ENCODE results near the gene STRIP2. TPM values are rescaled to one million over a fixed set of nuclear protein-coding genes. Genes with fewer than 3 reads are reported as not detected.
"Not testable (repeated sequence)": the region's sequence is repeated elsewhere in the genome, so short reads cannot be mapped to it uniquely, and the experiment has no call there.

The STRIP2 gene
- total RNA-seq, 1 experiment from 2014 or later = 5.1 TPM

GRCh38 chr7:129471402-129471827, 37.2 kb downstream of the STRIP2 start:
- Histone ChIP-seq H3K4me3 (ENCODE audit: low read depth in 2 of 2, low read length in 2 of 2) (no peak overlapping the region), H3K4me1 (ENCODE audit: control insufficient read depth, insufficient read depth, low read length) (no peaks in the 10 kb centered on the region), H3K36me3 (ENCODE audit: control insufficient read depth, insufficient read depth, low read length) (no peaks in the 10 kb centered on the region; the same call in 1 of the 2 replicates), H3K9me3 (ENCODE audit: control insufficient read depth, insufficient read depth, low read depth, low read length) (no peaks in the 10 kb centered on the region), H3K27me3 (ENCODE audit: control insufficient read depth, insufficient read depth, low read length) (no peaks in the 10 kb centered on the region), H3K27ac (ENCODE audit: low read length) (no peak overlapping the region)
- POLR2A ChIA-PET = no interaction called here
- DNase-seq (ENCODE audit: low read depth, low spot score) (peak; percentile 50), ATAC-seq (0 out of 2 replicates have a peak, but pooled peaks have one; percentile 45)
- CTCF ChIA-PET = interaction anchor here (0.7 to 2.5 kb wide), 4 partner anchors 103 to 253 kb away, joined by 5 to 11 read pairs (median 8); no protein-coding TSS in a partner anchor
- intact Hi-C loops (cut with micrococcal nuclease; ENCODE audit: unreplicated experiment) = loop anchor here (1.0 kb wide), 1 partner anchor 104 kb away; no protein-coding TSS in a partner anchor
- TF ChIP-seq SIN3A (IDR thresholded peaks at IDR 0.05; ENCODE audit: borderline replicate concordance, insufficient read depth, low read depth, low read length) = no peak
- TF ChIP-seq, protein P1, sequence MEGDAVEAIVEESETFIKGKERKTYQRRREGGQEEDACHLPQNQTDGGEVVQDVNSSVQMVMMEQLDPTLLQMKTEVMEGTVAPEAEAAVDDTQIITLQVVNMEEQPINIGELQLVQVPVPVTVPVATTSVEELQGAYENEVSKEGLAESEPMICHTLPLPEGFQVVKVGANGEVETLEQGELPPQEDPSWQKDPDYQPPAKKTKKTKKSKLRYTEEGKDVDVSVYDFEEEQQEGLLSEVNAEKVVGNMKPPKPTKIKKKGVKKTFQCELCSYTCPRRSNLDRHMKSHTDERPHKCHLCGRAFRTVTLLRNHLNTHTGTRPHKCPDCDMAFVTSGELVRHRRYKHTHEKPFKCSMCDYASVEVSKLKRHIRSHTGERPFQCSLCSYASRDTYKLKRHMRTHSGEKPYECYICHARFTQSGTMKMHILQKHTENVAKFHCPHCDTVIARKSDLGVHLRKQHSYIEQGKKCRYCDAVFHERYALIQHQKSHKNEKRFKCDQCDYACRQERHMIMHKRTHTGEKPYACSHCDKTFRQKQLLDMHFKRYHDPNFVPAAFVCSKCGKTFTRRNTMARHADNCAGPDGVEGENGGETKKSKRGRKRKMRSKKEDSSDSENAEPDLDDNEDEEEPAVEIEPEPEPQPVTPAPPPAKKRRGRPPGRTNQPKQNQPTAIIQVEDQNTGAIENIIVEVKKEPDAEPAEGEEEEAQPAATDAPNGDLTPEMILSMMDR (IDR thresholded peaks at IDR 0.05) = no peak
- no peak for TF ChIP-seq POLR2AphosphoS5 (IDR thresholded peaks at IDR 0.05; ENCODE audit: low read depth, low read length)
- TF ChIP-seq, protein P2, sequence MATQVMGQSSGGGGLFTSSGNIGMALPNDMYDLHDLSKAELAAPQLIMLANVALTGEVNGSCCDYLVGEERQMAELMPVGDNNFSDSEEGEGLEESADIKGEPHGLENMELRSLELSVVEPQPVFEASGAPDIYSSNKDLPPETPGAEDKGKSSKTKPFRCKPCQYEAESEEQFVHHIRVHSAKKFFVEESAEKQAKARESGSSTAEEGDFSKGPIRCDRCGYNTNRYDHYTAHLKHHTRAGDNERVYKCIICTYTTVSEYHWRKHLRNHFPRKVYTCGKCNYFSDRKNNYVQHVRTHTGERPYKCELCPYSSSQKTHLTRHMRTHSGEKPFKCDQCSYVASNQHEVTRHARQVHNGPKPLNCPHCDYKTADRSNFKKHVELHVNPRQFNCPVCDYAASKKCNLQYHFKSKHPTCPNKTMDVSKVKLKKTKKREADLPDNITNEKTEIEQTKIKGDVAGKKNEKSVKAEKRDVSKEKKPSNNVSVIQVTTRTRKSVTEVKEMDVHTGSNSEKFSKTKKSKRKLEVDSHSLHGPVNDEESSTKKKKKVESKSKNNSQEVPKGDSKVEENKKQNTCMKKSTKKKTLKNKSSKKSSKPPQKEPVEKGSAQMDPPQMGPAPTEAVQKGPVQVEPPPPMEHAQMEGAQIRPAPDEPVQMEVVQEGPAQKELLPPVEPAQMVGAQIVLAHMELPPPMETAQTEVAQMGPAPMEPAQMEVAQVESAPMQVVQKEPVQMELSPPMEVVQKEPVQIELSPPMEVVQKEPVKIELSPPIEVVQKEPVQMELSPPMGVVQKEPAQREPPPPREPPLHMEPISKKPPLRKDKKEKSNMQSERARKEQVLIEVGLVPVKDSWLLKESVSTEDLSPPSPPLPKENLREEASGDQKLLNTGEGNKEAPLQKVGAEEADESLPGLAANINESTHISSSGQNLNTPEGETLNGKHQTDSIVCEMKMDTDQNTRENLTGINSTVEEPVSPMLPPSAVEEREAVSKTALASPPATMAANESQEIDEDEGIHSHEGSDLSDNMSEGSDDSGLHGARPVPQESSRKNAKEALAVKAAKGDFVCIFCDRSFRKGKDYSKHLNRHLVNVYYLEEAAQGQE (IDR thresholded peaks at IDR 0.05; ENCODE audit: insufficient read depth in 1 of 2, low read depth in 2 of 2, low read length in 1 of 2) = no peak
- no peak for TF ChIP-seq TCF7L2 (IDR thresholded peaks at IDR 0.05; ENCODE audit: low read depth, low read length)
- in situ Hi-C loops (cut with HindIII; ENCODE audit: low pct_unique_long_range_greater_than_20kb, low sequenced_read_pairs) = no loop called here
- no TSS peak for BruUV-seq (replicated peaks)

DNA sequence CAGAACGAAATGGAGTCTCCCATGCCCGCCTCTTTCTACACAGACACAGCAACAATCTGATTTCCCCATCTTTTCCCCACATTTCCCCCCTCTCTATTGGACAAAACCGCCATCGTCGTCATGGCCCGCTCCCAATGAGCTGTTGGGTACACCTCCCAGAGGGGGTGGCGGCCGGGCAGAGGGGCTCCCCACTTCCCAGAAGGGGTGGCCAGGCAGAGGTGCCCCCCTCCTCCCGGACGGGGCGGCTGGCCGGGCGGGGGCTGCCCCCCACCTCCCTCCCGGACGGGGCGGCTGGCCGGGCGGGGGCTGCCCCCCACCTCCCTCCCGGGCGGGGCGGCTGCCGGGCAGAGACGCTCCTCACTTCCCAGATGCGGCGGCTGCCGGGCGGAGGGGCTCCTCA, 41.7 kb downstream of the STRIP2 start:
- in situ Hi-C loops (cut with HindIII; ENCODE audit: low pct_unique_long_range_greater_than_20kb, low sequenced_read_pairs); intact Hi-C loops (cut with micrococcal nuclease; ENCODE audit: unreplicated experiment): not testable (repeated sequence)

DNA sequence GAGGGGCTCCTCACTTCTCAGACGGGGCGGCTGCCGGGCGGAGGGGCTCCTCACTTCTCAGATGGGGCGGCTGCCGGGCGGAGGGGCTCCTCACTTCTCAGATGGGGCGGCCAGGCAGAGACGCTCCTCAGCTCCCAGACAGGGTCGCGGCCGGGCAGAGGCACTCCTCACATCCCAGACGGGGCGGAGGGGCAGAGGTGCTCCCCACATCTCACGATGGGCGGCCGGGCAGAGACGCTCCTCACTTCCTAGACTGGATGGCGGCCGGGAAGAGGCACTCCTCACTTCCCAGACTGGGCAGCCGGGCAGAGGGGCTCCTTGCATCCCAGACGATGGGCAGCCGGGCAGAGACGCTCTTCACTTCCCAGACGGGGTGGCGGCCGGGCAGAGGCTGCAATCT, 42.2 kb downstream of the STRIP2 start:
- in situ Hi-C loops (cut with HindIII; ENCODE audit: low pct_unique_long_range_greater_than_20kb, low sequenced_read_pairs); H3K9me3 ChIP-seq (ENCODE audit: control insufficient read depth, insufficient read depth, low read depth, low read length); intact Hi-C loops (cut with micrococcal nuclease; ENCODE audit: unreplicated experiment): not testable (repeated sequence)

More for the DNA sequence above, 41.7 kb downstream of the STRIP2 start:
- H3K27me3 ChIP-seq (ENCODE audit: control insufficient read depth, insufficient read depth, low read length); POLR2A ChIA-PET; BruUV-seq (replicated peaks); H3K4me3 ChIP-seq (ENCODE audit: low read depth in 2 of 2, low read length in 2 of 2); DNase-seq (ENCODE audit: low read depth, low spot score); CTCF ChIA-PET; H3K4me1 ChIP-seq (ENCODE audit: control insufficient read depth, insufficient read depth, low read length); ATAC-seq; H3K36me3 ChIP-seq (ENCODE audit: control insufficient read depth, insufficient read depth, low read length); H3K9me3 ChIP-seq (ENCODE audit: control insufficient read depth, insufficient read depth, low read depth, low read length); H3K27ac ChIP-seq (ENCODE audit: low read length): not testable (repeated sequence)

More for the DNA sequence above, 42.2 kb downstream of the STRIP2 start:
- H3K4me3 ChIP-seq (ENCODE audit: low read depth in 2 of 2, low read length in 2 of 2); H3K36me3 ChIP-seq (ENCODE audit: control insufficient read depth, insufficient read depth, low read length); H3K27me3 ChIP-seq (ENCODE audit: control insufficient read depth, insufficient read depth, low read length); POLR2A ChIA-PET; H3K4me1 ChIP-seq (ENCODE audit: control insufficient read depth, insufficient read depth, low read length); H3K27ac ChIP-seq (ENCODE audit: low read length); BruUV-seq (replicated peaks); ATAC-seq; DNase-seq (ENCODE audit: low read depth, low spot score): not testable (repeated sequence)
- CTCF ChIA-PET = interaction anchor here (0.7 kb wide), 1 partner anchor 453 kb away, joined by 3 read pairs; no protein-coding TSS in a partner anchor

All from Panc1 (cell line).